ENCODE results near the gene KCNB1.

KCNB1 gene

DNA sequence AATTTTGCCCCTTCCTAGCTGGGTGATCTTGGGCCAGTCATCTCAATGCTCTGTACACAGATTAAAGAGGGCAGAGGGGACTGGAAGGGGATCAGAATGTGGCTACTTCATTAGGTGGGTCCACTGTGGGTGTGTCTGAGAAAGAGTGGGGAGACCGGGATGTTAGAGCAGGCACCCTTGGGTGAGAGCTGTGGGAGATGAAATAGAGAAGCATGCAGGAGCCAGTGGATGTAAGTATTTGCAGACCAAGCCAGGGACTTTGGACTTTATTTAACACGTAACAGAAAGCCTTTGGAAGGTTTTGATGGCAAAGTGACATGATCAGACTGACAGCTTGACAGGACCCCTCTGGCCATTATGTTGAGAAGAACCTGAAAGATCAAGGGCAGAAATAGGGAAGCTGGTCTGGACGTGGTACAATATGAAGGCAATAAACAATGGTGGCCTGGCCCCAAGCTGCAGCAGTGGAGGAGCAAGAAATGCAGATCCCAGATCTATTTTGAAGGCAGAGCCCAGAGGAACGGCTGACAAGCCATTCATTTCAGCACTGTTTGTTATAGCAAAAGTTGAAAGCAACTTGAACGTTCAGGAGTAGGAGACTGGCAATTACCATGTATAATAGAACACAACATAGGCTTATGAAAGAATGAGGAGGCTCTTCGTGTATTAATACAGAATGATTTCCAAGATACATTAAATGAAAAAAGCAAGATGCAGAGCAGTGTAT lies 122.1 kb downstream of the KCNB1 start:
- FAIRE-seq (no peak), DNase-seq (ENCODE audit: low spot score) (no peak)

GRCh38 chr20:49356676-49357075 lies 125.8 kb downstream of the KCNB1 start:
- peak; percentile 66 for DNase-seq (ENCODE audit: low spot score)
- peak; percentile 67 for FAIRE-seq

- FAIRE-seq: no peak
- DNase-seq (ENCODE audit: low spot score): no peak
Measured at GRCh38 chr20:49354673-49355072, 127.8 kb downstream of the KCNB1 start.

DNA sequence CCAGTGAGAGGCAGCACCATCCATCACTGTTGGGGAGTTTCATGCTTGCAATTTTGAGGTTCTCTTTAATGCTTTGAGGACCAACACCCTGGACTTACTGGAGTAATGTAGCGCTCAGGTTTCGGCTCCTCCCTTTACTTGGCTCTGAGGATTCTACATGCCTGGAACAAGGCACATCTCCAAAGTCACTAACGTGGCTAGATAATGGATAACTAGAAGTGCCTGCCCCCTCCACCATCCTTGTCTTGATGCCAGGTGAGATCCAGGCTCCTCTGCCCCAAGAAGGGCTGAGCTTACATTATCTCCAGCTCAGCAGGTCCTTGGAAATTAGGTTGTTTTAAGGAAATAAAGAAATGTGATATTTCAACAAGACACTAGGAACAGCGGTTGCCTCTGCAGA lies 129.1 kb downstream of the KCNB1 start:
- FAIRE-seq: no peak
- no peak for DNase-seq (ENCODE audit: low spot score)

GRCh38 chr20:49352751-49353150 lies 129.7 kb downstream of the KCNB1 start:
- DNase-seq (ENCODE audit: low spot score): no peak
- no peak for FAIRE-seq

- no peak for DNase-seq (ENCODE audit: low spot score)
- no peak for FAIRE-seq
Measured at GRCh38 chr20:49351775-49352174, 130.7 kb downstream of the KCNB1 start.

DNA sequence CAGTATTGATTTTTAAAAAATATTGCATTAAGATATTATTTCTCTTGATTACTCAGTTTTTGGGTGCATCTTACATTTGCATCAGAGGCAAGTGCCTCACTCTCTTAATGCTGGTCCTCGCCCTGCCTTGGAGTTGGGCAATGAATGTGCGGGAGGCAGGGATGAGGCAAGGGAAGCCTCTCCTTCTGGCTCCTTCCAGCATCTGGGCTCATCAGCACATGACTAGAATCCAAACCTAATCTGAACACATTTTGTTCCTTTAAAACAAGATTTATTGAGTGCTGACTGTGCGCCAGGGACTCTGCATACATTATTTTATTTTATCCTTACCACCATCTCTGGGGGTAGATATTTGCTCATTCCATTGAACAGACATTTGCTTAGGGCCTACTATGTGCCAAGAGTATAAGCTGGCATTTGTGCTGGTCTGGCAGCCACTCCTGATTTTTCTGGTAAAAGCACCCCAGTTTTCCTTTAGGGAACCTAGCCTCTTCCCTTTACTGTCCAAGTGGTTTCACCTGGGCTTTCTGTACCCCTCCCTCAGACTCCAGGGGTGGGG lies 132.7 kb downstream of the KCNB1 start:
- DNase-seq (ENCODE audit: low spot score) (no peak), FAIRE-seq (no peak)

DNA sequence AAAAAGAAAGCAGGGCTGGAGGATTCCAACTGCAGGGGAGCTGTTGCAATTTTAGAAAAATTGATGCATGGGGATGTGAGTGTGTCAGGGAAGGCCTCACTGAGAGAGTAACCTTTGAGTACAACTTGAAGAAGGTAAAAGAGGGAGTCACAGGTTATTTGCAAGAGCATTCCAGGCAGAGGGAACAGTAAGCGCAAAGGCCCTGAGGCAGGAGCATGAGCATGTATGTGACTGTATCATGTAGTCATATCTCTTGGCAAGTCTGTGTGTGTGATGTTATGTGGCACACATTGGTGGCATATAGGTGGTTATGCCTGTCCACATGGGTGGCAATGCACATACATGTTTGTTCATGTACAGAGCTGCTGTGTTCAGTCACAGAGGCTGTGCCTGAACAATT lies 133.4 kb downstream of the KCNB1 start:
- FAIRE-seq (peak; percentile 99), DNase-seq (ENCODE audit: low spot score) (no peak)

DNA sequence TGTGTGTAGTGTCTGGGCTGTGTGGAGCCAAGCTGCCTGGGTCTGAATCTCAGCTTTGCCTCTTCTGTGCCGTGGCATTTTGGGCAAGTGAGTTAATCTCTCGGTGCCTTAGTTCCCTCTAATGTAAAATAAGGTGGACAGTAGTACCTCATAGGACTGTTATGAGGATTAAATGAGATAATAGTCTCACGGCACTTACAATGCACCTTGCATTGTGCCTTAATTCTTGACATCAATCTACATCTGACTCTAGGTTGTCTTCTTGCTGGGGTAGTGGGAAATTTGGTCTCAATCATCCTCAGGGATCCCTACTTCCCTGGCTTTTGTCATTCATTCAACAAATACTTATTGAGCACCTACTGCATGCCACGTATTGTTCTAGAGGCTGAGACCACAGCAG lies 133.9 kb downstream of the KCNB1 start:
- DNase-seq (ENCODE audit: low spot score) (no peak), FAIRE-seq (no peak)

DNA sequence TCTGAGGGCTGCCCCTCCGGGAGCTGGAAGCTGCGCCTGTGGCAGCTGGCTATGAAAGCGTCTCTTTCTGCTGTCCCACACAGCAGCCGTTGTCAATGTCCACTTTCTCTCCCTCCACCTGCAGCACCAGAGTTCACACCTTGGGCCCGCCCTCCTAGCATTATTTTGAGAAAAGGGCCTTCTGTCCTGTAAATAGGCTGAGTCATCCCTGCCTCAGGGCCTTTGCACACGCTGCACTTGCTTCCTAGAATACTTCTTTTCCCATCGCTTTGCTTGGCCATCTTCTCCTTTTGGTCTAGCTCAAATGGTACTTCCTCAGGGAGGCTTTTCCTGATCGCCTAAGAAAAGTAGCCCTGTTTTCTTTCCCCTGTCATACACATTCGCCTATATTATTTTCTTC lies 135.3 kb downstream of the KCNB1 start:
- FAIRE-seq: no peak
- no peak for DNase-seq (ENCODE audit: low spot score)

- DNase-seq (ENCODE audit: low spot score) (peak; percentile 43), FAIRE-seq (no peak)
Measured at GRCh38 chr20:49346682-49347081, 135.8 kb downstream of the KCNB1 start.

DNA sequence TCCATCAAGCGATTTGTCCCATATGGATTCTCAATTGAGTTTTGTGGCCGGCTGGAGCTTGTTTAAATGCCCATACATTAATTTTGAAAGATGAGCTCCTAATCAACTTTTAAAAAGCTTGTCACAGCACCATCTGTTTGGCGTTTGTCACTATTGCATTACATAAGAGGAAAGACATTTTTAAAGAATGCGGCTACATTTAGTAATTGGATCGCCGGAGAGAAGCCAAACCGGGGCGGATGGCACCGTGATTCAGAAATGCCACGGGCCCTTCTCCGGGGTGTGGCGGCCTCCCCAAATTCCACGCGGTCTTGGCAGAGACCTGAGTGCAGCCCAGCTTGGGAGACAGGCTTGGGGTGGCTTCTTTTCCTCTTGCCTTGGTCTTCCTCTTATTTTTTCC lies 136.9 kb downstream of the KCNB1 start:
- no peak for FAIRE-seq
- peak; percentile 89 for DNase-seq (ENCODE audit: low spot score)

DNA sequence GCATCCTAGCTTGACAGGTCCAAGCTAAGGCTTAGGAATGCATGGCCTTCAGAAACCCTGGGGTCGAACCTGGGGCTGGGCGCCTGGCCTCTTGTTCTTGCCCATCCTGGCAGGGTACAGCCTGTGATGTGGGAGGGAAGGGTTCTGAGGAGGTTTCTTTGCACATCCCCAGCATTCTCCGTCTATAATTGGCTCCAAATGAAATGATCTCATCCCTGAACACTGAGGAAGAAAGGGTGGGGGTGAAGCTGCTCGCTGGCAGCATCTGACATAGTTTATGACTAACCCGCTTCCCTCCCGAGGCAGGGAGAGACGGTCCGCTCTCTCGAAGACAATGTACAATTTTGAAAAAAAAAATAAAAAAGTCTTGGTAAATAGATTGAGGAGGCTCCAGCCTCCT lies 137.5 kb downstream of the KCNB1 start:
- DNase-seq (ENCODE audit: low spot score) (peak; percentile 98), FAIRE-seq (peak; percentile 98)

DNA sequence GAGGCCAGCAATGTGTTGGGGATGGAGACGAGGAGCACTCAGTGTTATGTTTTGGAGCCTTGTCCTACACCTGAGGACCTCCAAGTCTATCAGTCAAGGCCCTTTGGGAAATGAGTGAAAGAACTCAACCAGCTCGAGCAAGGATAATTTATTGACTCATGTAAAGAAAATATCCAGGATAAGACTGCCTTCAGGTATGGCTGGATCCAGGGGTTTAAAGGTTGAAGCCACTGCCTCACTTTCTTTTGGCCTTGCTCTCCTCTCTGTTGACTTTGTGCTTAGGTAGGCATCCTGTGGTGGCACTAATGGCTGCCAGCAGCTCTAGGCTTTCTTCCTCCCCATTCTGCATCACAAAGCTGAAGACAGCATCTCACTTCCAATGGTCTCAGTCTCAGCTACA lies 138.3 kb downstream of the KCNB1 start:
- DNase-seq (ENCODE audit: low spot score) (no peak), FAIRE-seq (no peak)

- peak; percentile 44 for FAIRE-seq
- peak; percentile 87 for DNase-seq (ENCODE audit: low spot score)
Measured at GRCh38 chr20:49343246-49343645, 139.2 kb downstream of the KCNB1 start.

DNA sequence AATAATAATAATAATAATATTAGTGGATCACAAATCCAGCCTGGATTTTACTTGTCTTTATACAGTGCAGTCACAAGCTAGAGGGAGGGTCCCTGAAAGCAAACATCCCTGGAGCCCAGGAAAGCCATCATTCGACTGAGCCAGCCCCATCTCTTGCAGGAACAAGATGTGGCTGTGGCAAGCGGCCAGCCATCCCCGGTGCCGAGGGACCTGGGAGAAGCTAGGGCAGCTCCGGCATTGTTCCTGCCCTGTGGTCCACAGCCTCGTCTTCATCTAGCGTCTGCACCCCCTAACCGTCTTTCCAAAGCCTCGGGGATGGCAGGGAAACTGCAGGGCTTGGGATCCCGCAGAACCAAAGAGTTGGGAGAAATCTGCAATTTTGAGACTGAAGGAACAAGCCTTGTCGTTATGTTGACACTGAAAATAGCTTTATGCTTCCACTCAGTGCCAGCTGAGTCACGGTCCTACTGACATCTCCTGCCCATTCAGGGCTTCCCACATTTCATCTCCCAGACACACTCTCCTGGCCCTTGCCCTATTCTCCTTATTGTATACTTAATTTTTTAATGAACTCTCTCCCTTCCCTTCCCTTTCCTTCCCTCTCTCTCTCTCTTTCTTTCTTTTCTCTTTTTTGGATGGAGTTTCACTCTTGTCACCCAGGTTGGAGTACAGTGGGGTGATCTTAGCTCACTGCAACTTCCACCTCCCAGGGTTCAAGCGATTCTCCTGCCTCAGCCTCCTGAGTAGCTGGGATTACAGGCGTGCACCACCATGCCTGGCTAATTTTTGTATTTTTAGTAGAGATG lies 142.1 kb downstream of the KCNB1 start:
- DNase-seq (ENCODE audit: low spot score): peak; percentile 41

GRCh38 chr20:49339123-49339522 lies 143.3 kb downstream of the KCNB1 start:
- FAIRE-seq (no peak), DNase-seq (ENCODE audit: low spot score) (no peak)

More for the DNA sequence above, 142.1 kb downstream of the KCNB1 start:
- no peak for FAIRE-seq

DNA sequence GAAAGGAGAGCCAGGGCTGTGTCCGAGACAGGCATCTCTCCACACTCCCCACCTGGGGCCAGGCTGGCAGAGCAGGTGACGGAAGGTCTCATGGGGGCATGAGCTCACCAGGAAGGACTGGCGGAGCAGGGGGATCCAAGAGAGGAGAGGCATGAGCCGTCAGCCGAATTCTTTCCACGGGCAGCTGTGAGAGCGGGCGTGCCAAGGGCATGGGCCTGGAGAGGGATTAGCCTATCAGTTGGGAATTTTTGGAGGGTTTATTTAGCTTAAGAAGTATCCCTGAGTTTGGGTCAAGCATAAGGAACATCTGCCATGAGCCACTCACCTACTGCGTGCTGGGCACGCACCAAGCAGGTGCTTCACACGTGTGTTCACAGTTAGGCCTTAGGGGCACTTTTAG lies 144.4 kb downstream of the KCNB1 start:
- FAIRE-seq: no peak
- DNase-seq (ENCODE audit: low spot score): peak; percentile 48

GRCh38 chr20:49337357-49337756 lies 145.1 kb downstream of the KCNB1 start:
- DNase-seq (ENCODE audit: low spot score): no peak
- no peak for FAIRE-seq

- no peak for DNase-seq (ENCODE audit: low spot score)
- FAIRE-seq: no peak
Measured at GRCh38 chr20:49336786-49337185, 145.7 kb downstream of the KCNB1 start.

DNA sequence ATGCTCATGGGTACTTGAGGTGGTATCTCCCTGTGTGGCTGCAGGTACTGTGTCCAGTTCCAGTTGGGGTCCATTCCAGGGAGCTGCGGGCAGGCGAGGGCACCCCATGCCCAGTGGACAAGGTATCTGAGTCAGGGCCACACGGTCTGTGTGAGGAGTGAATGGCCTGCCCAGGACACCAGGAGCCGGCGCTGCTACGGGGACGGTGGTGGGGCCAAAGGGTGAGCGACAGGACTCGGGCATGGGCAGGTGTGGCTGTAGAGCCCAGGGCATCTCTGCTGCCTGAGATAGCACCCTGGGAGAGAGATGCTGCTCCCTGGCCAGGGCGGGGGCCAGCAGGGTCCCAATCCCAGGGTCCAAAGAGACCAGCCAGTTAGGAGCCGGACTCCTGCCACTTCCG lies 147.0 kb downstream of the KCNB1 start:
- no peak for DNase-seq (ENCODE audit: low spot score)
- no peak for FAIRE-seq
